Keratinocyte (primary cell): ENCODE data around the gene LYSET. TPM values are rescaled to one million over a fixed set of nuclear protein-coding genes. Genes with fewer than 3 reads are reported as not detected.
"Not testable (repeated sequence)": the region's sequence is repeated elsewhere in the genome, so short reads cannot be mapped to it uniquely, and the experiment has no call there.

Experiments used
- DNase-seq: peaks from one replicate; pipeline ENCODE4 v3.0.0-alpha.2; 2011; ENCODE audit warnings: low read depth, missing footprints, low spot score
- FAIRE-seq: peaks from 2 replicates; lab custom pipeline; 2011; peaks lifted over from hg19 to GRCh38; lab: Jason Lieb, UNC
- H2AFZ ChIP-seq: 2 replicates; pipeline ENCODE4 v1.6.0; 2012; ENCODE audit warnings: low read length, control low read depth, inconsistent platforms; ENCODE audit not compliant: control insufficient read depth
- H3K27ac ChIP-seq: 2 replicates; pipeline ENCODE4 v1.5.1; 2011; ENCODE audit warnings: low read length; ENCODE audit not compliant: control insufficient read depth, insufficient read depth
- H3K27me3 ChIP-seq: 3 replicates; pipeline ENCODE4 v1.6.0; 2011; ENCODE audit warnings: low read length; ENCODE audit not compliant: control insufficient read depth, insufficient read depth; ENCODE audit errors: extremely low read depth
- H3K36me3 ChIP-seq, 2 experiments: 2 replicates in 1 of 2; 3 replicates in 1 of 2; pipeline ENCODE4 v1.5.1; 2011; ENCODE audit warnings: low read length in 2 of 2, mild to moderate bottlenecking in 1 of 2; ENCODE audit not compliant: control insufficient read depth in 2 of 2, insufficient read depth in 2 of 2; ENCODE audit errors: extremely low read depth in 1 of 2
- H3K4me1 ChIP-seq: 3 replicates; pipeline ENCODE4 v1.5.1; 2011; ENCODE audit warnings: low read length; ENCODE audit not compliant: control insufficient read depth, insufficient read depth; ENCODE audit errors: extremely low read depth
- H3K4me2 ChIP-seq: 3 replicates; pipeline ENCODE4 v1.6.0; 2011; ENCODE audit warnings: low read depth, low read length; ENCODE audit not compliant: control insufficient read depth, insufficient read depth; ENCODE audit errors: extremely low read depth
- H3K4me3 ChIP-seq, 3 experiments: fragments of 200-600 bp in 1 of 3; sonication (generic) in 1 of 3; 2 replicates in 2 of 3; 3 replicates in 1 of 3; pipeline ENCODE4 v1.5.1; 2011 to 2016; ENCODE audit warnings: low read length in 3 of 3, mild to moderate bottlenecking in 3 of 3, control low read depth in 2 of 3, inconsistent platforms in 1 of 3, low read depth in 1 of 3, mixed read lengths in 1 of 3, mixed run types in 1 of 3, moderate library complexity in 1 of 3; ENCODE audit not compliant: control insufficient read depth in 2 of 3, insufficient read depth in 2 of 3; ENCODE audit errors: extremely low read depth in 1 of 3
- H3K79me2 ChIP-seq: 2 replicates; pipeline ENCODE4 v1.6.0; 2012; ENCODE audit warnings: low read length; ENCODE audit not compliant: control insufficient read depth, insufficient read depth
- H3K9ac ChIP-seq: 3 replicates; pipeline ENCODE4 v1.6.0; 2011; ENCODE audit warnings: low read length; ENCODE audit not compliant: control insufficient read depth, insufficient read depth; ENCODE audit errors: extremely low read depth
- H3K9me1 ChIP-seq: 3 replicates; pipeline ENCODE4 v1.6.0; 2011; ENCODE audit warnings: low read length; ENCODE audit not compliant: control insufficient read depth, insufficient read depth; ENCODE audit errors: extremely low read depth
- H3K9me3 ChIP-seq: 2 replicates; pipeline ENCODE4 v1.5.1; 2012; ENCODE audit warnings: low read depth, low read length; ENCODE audit not compliant: control insufficient read depth
- H4K20me1 ChIP-seq: 3 replicates; pipeline ENCODE4 v1.6.0; 2011; ENCODE audit warnings: low read length; ENCODE audit not compliant: control insufficient read depth, insufficient read depth; ENCODE audit errors: extremely low read depth
- EZH2 ChIP-seq: IDR thresholded peaks from one replicate; pipeline ENCODE4 v1.6.1; 2012; ENCODE audit warnings: inconsistent platforms, mild to moderate bottlenecking, low read length, moderate library complexity
- dilution Hi-C: fragments of 300-500 bp; cut with MboI; formaldehyde crosslinking; loops from one replicate; pipeline ENCODE4 v1.7.0; 2020; ENCODE audit warnings: low sequenced_read_pairs; ENCODE audit not compliant: extremely low pct_ligation_motif_present
- polyA plus RNA-seq, 5 experiments: library from polyadenylated mRNA; depleted of rRNA in 3 of 5; stranded (reverse) in 3 of 5; stranded (forward) in 1 of 5; unstranded in 1 of 5; fragments of >200 nt; gene quantifications; 1 replicate in 1 of 5; 2 replicates in 3 of 5; 3 replicates in 1 of 5; pipeline versions ENCODE4 v1.2.1 to v1.2.3, GENCODE V29; 2011 to 2012; ENCODE audit warnings: missing spikeins in 2 of 5, low read depth in 1 of 5, low replicate concordance in 1 of 5
- TF ChIP-seq, protein P1 (sequence below), 3 experiments: IDR thresholded peaks in 1 of 3; conservative IDR thresholded peaks in 1 of 3; optimal IDR thresholded peaks in 1 of 3; 2 replicates in 2 of 3; 3 replicates in 1 of 3; pipeline versions ENCODE3 to v1.5.1; 2011; ENCODE audit warnings: low read length in 3 of 3, mild to moderate bottlenecking in 3 of 3, moderate library complexity in 2 of 3, control low read depth in 1 of 3, inconsistent platforms in 1 of 3; ENCODE audit not compliant: insufficient read depth in 2 of 3; ENCODE audit errors: extremely low read depth in 1 of 3

The LYSET gene
- polyA plus RNA-seq, 1 donor (not counting 4 experiments of a cell fraction or from before 2014, with no cell fraction given): 24.6 TPM

DNA sequence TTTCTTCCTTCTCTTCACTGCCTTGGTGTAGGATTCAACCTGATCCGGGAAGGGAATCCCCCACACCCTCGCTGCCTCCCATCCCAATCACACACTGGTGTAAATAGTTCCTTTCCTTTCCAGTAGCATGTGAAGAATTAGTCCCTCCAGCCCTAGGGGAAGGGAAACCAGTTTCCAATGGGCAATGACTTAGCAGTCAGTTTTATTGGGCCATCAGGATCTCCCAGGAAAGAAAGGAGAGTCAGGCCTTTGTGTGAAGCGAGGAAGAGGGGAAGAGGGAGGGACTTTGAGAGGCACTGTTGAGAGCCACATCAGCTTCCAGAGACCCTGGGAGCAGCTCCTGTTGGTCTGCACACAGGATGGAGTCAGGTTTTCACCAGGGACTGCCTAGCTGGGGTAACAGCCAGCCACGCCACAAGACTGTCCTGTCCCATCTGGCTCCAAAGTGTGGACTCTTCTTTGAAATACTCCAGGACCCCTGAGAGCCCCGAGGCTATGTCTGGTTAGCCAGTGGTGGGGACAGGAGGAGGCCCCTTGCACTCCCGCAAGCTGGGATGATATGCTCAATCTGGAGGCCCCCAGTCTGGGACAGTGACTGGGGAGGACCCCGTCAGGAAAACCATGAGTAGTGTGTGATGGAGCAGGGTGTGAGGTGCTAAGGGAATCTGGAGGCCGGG lies 28.3 kb upstream of the LYSET start:
- dilution Hi-C loops: no loop called here
- H3K36me3 ChIP-seq: no peaks in the 10 kb centered on the region
- no peak for FAIRE-seq

DNA sequence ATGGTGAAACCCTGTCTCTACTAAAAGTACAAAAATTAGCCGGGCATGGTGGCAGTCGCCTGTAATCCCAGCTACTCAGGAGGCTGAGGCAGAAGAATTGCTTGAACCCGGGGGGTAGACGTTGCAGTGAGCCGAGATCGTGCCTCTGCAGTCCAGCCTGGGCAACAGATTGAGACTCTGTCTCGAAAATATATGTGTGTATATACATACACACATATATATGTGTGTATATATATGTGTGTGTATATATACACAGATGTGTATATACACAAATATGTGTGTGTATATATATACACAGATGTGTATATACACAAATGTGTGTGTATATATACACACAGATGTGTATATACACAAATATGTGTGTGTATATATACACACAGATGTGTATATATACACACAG lies 26.8 kb upstream of the LYSET start:
- dilution Hi-C loops, FAIRE-seq: not testable (repeated sequence)

More for the DNA sequence above, 28.3 kb upstream of the LYSET start:
- Histone ChIP-seq H3K9ac (no peak overlapping the region), H3K27ac (no peak overlapping the region), H2AFZ (no peak overlapping the region), H3K9me3 (no peaks in the 10 kb centered on the region), H3K4me2 (no peak overlapping the region), H4K20me1 (no peaks in the 10 kb centered on the region), H3K9me1 (no peaks in the 10 kb centered on the region), H3K79me2 (no peaks in the 10 kb centered on the region), H3K27me3 (no peaks in the 10 kb centered on the region), H3K4me3 (no peak overlapping the region), H3K4me1 (no peaks in the 10 kb centered on the region)
- TF ChIP-seq, protein P1, sequence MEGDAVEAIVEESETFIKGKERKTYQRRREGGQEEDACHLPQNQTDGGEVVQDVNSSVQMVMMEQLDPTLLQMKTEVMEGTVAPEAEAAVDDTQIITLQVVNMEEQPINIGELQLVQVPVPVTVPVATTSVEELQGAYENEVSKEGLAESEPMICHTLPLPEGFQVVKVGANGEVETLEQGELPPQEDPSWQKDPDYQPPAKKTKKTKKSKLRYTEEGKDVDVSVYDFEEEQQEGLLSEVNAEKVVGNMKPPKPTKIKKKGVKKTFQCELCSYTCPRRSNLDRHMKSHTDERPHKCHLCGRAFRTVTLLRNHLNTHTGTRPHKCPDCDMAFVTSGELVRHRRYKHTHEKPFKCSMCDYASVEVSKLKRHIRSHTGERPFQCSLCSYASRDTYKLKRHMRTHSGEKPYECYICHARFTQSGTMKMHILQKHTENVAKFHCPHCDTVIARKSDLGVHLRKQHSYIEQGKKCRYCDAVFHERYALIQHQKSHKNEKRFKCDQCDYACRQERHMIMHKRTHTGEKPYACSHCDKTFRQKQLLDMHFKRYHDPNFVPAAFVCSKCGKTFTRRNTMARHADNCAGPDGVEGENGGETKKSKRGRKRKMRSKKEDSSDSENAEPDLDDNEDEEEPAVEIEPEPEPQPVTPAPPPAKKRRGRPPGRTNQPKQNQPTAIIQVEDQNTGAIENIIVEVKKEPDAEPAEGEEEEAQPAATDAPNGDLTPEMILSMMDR (optimal IDR thresholded peaks at IDR 0.05 in 1 of 3, IDR thresholded peaks at IDR 0.05 in 1 of 3, conservative IDR thresholded peaks at IDR 0.05 in 1 of 3; ENCODE audit: extremely low read depth in 1 of 3, insufficient read depth in 2 of 3, low read length in 3 of 3): no peak
- no peak for TF ChIP-seq EZH2
- no peak for DNase-seq

GRCh38 chr14:93159625-93160352 lies 25.3 kb upstream of the LYSET start:
- FAIRE-seq, dilution Hi-C loops, H3K9ac ChIP-seq, H2AFZ ChIP-seq, H3K79me2 ChIP-seq, H3K4me1 ChIP-seq, H3K9me3 ChIP-seq, H3K4me2 ChIP-seq, H4K20me1 ChIP-seq, H3K4me3 ChIP-seq, H3K27ac ChIP-seq, H3K27me3 ChIP-seq, H3K9me1 ChIP-seq, H3K36me3 ChIP-seq, DNase-seq: not testable (repeated sequence)

More for the DNA sequence above, 26.8 kb upstream of the LYSET start:
- not testable (repeated sequence) for H3K9ac ChIP-seq, H3K27me3 ChIP-seq, H4K20me1 ChIP-seq, H3K4me1 ChIP-seq, H3K27ac ChIP-seq, H3K4me2 ChIP-seq, H3K36me3 ChIP-seq, H3K9me3 ChIP-seq, H3K4me3 ChIP-seq, H3K79me2 ChIP-seq, H3K9me1 ChIP-seq, DNase-seq, H2AFZ ChIP-seq
